Measurements from ENCODE around the gene P4HB.

- TF ChIP-seq POLR2A (IDR thresholded peaks at IDR 0.05) = no peak
- TF ChIP-seq, protein P1, sequence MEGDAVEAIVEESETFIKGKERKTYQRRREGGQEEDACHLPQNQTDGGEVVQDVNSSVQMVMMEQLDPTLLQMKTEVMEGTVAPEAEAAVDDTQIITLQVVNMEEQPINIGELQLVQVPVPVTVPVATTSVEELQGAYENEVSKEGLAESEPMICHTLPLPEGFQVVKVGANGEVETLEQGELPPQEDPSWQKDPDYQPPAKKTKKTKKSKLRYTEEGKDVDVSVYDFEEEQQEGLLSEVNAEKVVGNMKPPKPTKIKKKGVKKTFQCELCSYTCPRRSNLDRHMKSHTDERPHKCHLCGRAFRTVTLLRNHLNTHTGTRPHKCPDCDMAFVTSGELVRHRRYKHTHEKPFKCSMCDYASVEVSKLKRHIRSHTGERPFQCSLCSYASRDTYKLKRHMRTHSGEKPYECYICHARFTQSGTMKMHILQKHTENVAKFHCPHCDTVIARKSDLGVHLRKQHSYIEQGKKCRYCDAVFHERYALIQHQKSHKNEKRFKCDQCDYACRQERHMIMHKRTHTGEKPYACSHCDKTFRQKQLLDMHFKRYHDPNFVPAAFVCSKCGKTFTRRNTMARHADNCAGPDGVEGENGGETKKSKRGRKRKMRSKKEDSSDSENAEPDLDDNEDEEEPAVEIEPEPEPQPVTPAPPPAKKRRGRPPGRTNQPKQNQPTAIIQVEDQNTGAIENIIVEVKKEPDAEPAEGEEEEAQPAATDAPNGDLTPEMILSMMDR (IDR thresholded peaks at IDR 0.05 in 4 of 5, conservative IDR thresholded peaks at IDR 0.05 in 1 of 5) = no peak
Observed at GRCh38 chr17:81852237-81852636, 8.1 kb downstream of the P4HB start.

Data from gastrocnemius medialis (tissue), 4 donors.